HepG2 (cell line): ENCODE results near the gene DUS1L. TPM values are rescaled to one million over a fixed set of nuclear protein-coding genes. Genes with fewer than 3 reads are reported as not detected.

ENCODE experiments used
- ELF1 ChIP-seq: sonication (generic); formaldehyde crosslinking; IDR thresholded peaks from 2 replicates; pipeline ENCODE4 v1.4.0; 2020; ENCODE audit warnings: missing genetic modification reagents
- ETV5 ChIP-seq: IDR thresholded peaks from 2 replicates; pipeline ENCODE4 v1.6.1; 2018; ENCODE audit warnings: missing biosample characterization, missing genetic modification reagents, inconsistent platforms, borderline replicate concordance
- GATAD2A ChIP-seq: IDR thresholded peaks from 2 replicates; pipeline ENCODE4 v1.6.1; 2016
- GFI1 ChIP-seq: sonication (generic); formaldehyde crosslinking; IDR thresholded peaks from 2 replicates; pipeline ENCODE4 v1.5.0; 2020; ENCODE audit warnings: missing genetic modification reagents, mild to moderate bottlenecking, borderline replicate concordance
- ISX ChIP-seq: sonication (generic); formaldehyde crosslinking; conservative IDR thresholded peaks from 2 replicates; pipeline ENCODE4 v1.5.0; 2020; ENCODE audit warnings: missing genetic modification reagents
- NR2F1 ChIP-seq, 2 experiments: fragments of 450-650 bp in 1 of 2; formaldehyde crosslinking in 1 of 2; IDR thresholded peaks; 2 replicates each; pipeline versions ENCODE4 v1.5.0 to v1.6.1; 2016 to 2020; ENCODE audit warnings: mild to moderate bottlenecking in 1 of 2, missing compliant biosample characterization in 1 of 2, missing genetic modification reagents in 1 of 2, moderate library complexity in 1 of 2
- RXRB ChIP-seq: IDR thresholded peaks from 2 replicates; pipeline ENCODE4 v1.6.1; 2016; ENCODE audit warnings: borderline replicate concordance, missing genetic modification reagents, missing compliant biosample characterization
- SNAI1 ChIP-seq: sonication (generic); formaldehyde crosslinking; IDR thresholded peaks from 2 replicates; pipeline ENCODE4 v1.5.0; 2020; ENCODE audit warnings: mild to moderate bottlenecking, missing genetic modification reagents, borderline replicate concordance
- ZNF367 ChIP-seq: sonication (generic); formaldehyde crosslinking; IDR thresholded peaks from 2 replicates; pipeline ENCODE4 v1.4.0; 2020; ENCODE audit warnings: missing genetic modification reagents, borderline replicate concordance
- ZNF501 ChIP-seq: sonication (generic); formaldehyde crosslinking; IDR thresholded peaks from 2 replicates; pipeline ENCODE4 v1.5.1; 2020; ENCODE audit warnings: mild to moderate bottlenecking, moderate library complexity, missing genetic modification reagents
- ZNF737 ChIP-seq: sonication (generic); formaldehyde crosslinking; IDR thresholded peaks from 2 replicates; pipeline ENCODE4 v1.5.0; 2020; ENCODE audit warnings: missing genetic modification reagents, mild to moderate bottlenecking, borderline replicate concordance
- polyA plus RNA-seq, 8 experiments: library from polyadenylated mRNA; depleted of rRNA in 3 of 8; stranded (reverse) in 7 of 8; unstranded in 1 of 8; fragments of >200 nt; fragmentation: Illumina TruSeq in 4 of 8; extraction: Trizol in 4 of 8; gene quantifications; 2 replicates each; pipeline versions ENCODE4 v1.2.1 to v1.2.3, GENCODE V29; 2011 to 2016; ENCODE audit warnings: low read depth in 4 of 8, missing spikeins in 1 of 8, mixed read lengths in 1 of 8; ENCODE audit not compliant: insufficient read depth in 1 of 8
- total RNA-seq, 5 experiments: library from RNA; depleted of rRNA; stranded (reverse); fragments of >200 nt; fragmentation: Illumina TruSeq; extraction: Trizol; gene quantifications; 2 replicates each; pipeline ENCODE4 v1.2.3, GENCODE V29; 2016; ENCODE audit warnings: low read depth in 1 of 5
- TF ChIP-seq, protein P1 (sequence below): IDR thresholded peaks from 2 replicates; pipeline ENCODE4 v1.6.1; 2016; ENCODE audit warnings: low read depth, control low read depth
- TF ChIP-seq, protein P2 (sequence below): sonication (generic); formaldehyde crosslinking; IDR thresholded peaks from 2 replicates; pipeline ENCODE4 v1.4.0; 2020; ENCODE audit warnings: mild to moderate bottlenecking, missing genetic modification reagents, borderline replicate concordance
- TF ChIP-seq, protein P3 (sequence below): sonication (generic); formaldehyde crosslinking; IDR thresholded peaks from 2 replicates; pipeline ENCODE4 v1.8.0; 2022; ENCODE audit warnings: missing genetic modification reagents, low read depth, mild to moderate bottlenecking, borderline replicate concordance
- TF ChIP-seq, protein P4 (sequence below): IDR thresholded peaks from 2 replicates; pipeline ENCODE4 v1.6.1; 2016; ENCODE audit warnings: control low read depth
- TF ChIP-seq, protein P5 (sequence below): sonication (generic); formaldehyde crosslinking; IDR thresholded peaks from 2 replicates; pipeline ENCODE4; 2020; ENCODE audit warnings: missing genetic modification reagents, mild to moderate bottlenecking, borderline replicate concordance

The DUS1L gene
- total and polyA plus RNA-seq, 2 of the 13 experiments (the other 11 are each of a cell fraction or from before 2014, with no cell fraction given), result 81.0 to 109 TPM

DNA sequence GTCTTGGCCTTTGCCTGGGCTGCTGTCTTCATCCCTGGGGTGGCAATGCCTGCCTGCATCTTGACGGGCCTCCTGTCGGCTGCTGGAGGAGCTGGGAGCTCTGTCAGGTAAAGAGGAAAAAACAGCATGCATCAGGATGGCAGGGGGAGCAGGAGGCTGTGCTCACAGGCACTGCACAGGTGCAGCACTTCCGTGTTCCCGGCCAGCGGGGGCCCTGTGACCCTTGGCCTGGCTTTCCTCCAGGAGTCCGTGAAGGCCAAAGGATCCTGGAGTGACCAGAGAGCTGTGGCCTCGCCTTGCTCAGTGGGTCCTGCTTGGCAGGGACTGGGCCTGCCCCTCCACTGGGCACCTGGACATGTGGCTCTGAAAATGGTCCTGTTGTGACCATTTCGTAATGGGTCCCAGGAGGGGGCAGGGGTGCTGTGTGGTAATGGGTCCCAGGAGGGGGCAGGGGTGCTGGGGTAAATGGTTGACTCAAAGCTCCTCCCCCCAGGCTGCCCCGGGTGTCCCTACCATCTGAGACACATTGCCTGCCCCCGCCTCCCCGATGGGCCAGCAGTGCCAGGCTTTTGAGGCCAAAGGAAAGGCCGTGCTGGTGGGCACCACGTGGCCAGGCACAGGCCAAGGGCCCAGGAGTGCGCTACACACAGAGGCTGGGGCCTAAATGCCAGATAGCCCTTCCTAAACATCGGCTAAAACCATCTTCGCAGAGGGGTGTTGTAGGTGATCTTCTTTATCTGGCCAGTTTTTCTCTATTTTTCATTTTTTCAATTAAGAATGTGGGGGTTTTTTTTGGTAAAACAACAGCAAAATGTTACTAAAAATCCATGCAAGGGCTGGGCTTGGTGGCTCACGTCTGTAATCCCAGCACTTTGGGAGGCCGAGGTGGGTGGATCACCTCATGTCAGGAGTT is 36.4 kb upstream of the DUS1L start (continued):
- TF ChIP-seq, protein P1, sequence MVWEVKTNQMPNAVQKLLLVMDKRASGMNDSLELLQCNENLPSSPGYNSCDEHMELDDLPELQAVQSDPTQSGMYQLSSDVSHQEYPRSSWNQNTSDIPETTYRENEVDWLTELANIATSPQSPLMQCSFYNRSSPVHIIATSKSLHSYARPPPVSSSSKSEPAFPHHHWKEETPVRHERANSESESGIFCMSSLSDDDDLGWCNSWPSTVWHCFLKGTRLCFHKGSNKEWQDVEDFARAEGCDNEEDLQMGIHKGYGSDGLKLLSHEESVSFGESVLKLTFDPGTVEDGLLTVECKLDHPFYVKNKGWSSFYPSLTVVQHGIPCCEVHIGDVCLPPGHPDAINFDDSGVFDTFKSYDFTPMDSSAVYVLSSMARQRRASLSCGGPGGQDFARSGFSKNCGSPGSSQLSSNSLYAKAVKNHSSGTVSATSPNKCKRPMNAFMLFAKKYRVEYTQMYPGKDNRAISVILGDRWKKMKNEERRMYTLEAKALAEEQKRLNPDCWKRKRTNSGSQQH (CRISPR knock-in tag), result peak; percentile 64; the same call in 1 of the 2 replicates
- TF ChIP-seq NR2F1 (CRISPR knock-in tag; IDR thresholded peaks at IDR 0.05), result peak; percentile 86 to 90
- TF ChIP-seq ETV5 (CRISPR knock-in tag), result peak; percentile 72
- peak; percentile 98 for TF ChIP-seq ELF1
- TF ChIP-seq ISX (CRISPR knock-in tag), result no peak
- peak; percentile 29; the same call in 1 of the 2 replicates for TF ChIP-seq ZNF501
- peak; percentile 97 for TF ChIP-seq RXRB (CRISPR knock-in tag)
- TF ChIP-seq GATAD2A (CRISPR knock-in tag), result peak; percentile 91
- TF ChIP-seq, protein P2, sequence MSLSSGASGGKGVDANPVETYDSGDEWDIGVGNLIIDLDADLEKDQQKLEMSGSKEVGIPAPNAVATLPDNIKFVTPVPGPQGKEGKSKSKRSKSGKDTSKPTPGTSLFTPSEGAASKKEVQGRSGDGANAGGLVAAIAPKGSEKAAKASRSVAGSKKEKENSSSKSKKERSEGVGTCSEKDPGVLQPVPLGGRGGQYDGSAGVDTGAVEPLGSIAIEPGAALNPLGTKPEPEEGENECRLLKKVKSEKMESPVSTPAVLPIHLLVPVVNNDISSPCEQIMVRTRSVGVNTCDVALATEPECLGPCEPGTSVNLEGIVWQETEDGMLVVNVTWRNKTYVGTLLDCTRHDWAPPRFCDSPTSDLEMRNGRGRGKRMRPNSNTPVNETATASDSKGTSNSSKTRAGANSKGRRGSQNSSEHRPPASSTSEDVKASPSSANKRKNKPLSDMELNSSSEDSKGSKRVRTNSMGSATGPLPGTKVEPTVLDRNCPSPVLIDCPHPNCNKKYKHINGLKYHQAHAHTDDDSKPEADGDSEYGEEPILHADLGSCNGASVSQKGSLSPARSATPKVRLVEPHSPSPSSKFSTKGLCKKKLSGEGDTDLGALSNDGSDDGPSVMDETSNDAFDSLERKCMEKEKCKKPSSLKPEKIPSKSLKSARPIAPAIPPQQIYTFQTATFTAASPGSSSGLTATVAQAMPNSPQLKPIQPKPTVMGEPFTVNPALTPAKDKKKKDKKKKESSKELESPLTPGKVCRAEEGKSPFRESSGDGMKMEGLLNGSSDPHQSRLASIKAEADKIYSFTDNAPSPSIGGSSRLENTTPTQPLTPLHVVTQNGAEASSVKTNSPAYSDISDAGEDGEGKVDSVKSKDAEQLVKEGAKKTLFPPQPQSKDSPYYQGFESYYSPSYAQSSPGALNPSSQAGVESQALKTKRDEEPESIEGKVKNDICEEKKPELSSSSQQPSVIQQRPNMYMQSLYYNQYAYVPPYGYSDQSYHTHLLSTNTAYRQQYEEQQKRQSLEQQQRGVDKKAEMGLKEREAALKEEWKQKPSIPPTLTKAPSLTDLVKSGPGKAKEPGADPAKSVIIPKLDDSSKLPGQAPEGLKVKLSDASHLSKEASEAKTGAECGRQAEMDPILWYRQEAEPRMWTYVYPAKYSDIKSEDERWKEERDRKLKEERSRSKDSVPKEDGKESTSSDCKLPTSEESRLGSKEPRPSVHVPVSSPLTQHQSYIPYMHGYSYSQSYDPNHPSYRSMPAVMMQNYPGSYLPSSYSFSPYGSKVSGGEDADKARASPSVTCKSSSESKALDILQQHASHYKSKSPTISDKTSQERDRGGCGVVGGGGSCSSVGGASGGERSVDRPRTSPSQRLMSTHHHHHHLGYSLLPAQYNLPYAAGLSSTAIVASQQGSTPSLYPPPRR (CRISPR knock-in tag), result peak; percentile 70
- no peak for TF ChIP-seq ZNF367
- TF ChIP-seq ZNF737 (CRISPR knock-in tag), result 0 out of 2 replicates have a peak, but pooled peaks have one; percentile 11
- TF ChIP-seq, protein P3, sequence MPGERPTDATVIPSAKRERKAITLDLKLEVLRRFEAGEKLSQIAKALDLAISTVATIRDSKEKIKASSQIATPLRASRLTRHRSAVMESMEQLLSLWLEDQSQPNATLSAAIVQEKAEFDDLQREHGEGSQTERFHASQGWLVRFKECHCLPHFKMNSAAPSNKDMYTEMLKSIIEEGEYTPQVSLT (CRISPR knock-in tag), result no peak
- TF ChIP-seq GFI1 (CRISPR knock-in tag), result peak; percentile 44
- TF ChIP-seq, protein P4, sequence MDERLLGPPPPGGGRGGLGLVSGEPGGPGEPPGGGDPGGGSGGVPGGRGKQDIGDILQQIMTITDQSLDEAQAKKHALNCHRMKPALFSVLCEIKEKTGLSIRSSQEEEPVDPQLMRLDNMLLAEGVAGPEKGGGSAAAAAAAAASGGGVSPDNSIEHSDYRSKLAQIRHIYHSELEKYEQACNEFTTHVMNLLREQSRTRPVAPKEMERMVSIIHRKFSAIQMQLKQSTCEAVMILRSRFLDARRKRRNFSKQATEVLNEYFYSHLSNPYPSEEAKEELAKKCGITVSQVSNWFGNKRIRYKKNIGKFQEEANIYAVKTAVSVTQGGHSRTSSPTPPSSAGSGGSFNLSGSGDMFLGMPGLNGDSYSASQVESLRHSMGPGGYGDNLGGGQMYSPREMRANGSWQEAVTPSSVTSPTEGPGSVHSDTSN (CRISPR knock-in tag), result no peak
- TF ChIP-seq, protein P5, sequence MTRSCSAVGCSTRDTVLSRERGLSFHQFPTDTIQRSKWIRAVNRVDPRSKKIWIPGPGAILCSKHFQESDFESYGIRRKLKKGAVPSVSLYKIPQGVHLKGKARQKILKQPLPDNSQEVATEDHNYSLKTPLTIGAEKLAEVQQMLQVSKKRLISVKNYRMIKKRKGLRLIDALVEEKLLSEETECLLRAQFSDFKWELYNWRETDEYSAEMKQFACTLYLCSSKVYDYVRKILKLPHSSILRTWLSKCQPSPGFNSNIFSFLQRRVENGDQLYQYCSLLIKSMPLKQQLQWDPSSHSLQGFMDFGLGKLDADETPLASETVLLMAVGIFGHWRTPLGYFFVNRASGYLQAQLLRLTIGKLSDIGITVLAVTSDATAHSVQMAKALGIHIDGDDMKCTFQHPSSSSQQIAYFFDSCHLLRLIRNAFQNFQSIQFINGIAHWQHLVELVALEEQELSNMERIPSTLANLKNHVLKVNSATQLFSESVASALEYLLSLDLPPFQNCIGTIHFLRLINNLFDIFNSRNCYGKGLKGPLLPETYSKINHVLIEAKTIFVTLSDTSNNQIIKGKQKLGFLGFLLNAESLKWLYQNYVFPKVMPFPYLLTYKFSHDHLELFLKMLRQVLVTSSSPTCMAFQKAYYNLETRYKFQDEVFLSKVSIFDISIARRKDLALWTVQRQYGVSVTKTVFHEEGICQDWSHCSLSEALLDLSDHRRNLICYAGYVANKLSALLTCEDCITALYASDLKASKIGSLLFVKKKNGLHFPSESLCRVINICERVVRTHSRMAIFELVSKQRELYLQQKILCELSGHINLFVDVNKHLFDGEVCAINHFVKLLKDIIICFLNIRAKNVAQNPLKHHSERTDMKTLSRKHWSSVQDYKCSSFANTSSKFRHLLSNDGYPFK, result peak; percentile 73
- 0 out of 2 replicates have a peak, but pooled peaks have one; percentile 34 for TF ChIP-seq SNAI1 (CRISPR knock-in tag)
